Dermis blood vessel endothelial cell (primary cell): Measurements from ENCODE around the gene FHOD3. TPM values are rescaled to one million over a fixed set of nuclear protein-coding genes. Genes with fewer than 3 reads are reported as not detected.
A peak's percentile ranks its signal among the peaks of the same experiment; 100 is the strongest.
"Not testable (repeated sequence)": the region's sequence is repeated elsewhere in the genome, so short reads cannot be mapped to it uniquely, and the experiment has no call there.

Experiments used
- DNase-seq: peaks from one replicate; pipeline ENCODE4 v3.0.0; 2010
- total RNA-seq: library from RNA; depleted of rRNA; stranded (reverse); fragments of >200 nt; gene quantifications from 2 replicates; pipeline ENCODE4 v1.2.3, GENCODE V29; 2014

Gene FHOD3
- total RNA-seq, 1 donor from 2014 or later = 0.34 TPM

DNA sequence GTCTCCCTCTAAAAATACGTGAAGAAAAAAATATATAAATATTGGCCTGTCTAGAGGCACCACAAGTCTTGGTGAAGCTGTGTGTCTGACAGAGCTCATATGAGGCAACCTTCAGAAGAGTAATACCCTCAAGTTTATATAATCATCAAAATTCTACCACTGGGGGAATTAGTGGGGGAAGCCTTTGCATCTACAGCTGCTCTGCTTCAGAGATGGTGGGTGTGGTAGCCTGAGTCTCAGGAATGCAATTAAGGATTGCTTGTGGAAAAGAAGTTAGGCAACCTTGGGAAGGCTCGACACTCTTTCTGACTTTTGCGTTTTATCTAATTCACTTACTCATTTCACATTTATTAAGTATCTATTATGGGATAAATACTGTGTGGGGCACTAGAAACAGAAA is 513.9 kb downstream of the FHOD3 start:
- no peak for DNase-seq

DNA sequence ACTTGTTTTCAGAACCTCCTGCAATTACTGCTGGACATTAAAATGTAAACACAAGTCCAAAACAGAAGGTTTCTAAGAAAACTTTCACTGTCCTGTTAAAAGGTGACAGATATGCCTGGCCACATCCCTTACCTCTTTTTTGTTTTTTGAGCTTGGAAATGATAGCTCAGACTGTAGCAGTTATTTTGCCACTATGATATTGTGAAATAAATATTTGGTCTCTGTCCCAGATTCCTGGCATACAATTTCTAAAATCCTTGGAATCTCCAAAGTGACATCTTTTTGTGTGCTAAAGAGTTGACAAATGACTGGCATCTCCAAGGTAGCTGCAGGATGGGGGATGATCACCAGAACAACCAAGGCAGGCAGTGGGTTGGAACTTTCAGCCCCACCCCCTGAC is 514.4 kb downstream of the FHOD3 start:
- DNase-seq = no peak

DNA sequence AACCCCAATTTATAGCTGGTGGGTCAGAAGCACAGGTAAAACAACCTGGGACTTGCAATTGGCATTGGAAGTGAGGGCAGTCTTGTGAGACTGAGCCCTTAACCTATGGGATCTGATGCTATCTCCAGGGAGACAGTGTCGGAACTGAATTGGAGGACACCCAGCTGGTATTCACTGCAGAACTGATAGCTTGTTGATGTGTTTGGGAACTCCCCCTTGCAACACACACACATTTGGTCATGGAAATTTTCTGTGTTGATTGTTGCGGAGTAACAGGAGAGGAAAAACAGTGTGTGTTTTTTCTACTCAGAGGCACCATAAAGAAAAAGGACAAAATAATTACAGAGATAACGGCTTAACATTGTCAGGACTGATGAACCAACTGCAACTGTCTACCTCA is 515.2 kb downstream of the FHOD3 start:
- no peak for DNase-seq

DNA sequence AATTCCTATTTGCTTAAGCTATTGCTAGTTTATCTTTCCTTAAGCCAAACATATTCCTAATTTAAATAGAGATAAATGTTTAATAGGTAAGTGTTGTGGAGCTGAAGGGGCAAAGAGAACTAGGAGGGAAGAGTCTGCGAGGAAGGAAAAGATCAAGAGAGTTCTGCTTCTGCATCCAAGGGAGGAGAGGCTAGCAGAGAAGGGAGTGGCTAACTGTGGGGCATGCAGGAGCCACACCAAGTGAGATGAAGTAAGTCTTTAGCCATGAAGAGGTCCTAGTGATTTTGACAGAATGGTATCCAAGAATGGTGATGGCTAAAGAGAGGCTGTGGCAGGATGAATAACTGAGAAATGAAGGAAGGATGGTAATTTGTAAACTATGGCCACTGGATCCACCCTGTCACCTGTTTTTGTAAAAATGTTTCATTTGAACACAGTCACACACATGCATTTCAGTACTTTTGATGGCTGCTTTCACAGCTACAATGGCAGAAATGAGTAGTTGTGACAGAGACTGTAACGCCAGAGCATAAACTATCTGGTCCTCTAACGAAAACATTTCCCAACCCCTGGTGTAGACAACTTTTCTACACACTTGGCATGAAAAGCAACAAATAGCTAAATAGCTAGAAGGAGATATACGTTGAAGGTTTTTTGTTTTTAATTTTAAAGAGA is 515.7 kb downstream of the FHOD3 start:
- no peak for DNase-seq

DNA sequence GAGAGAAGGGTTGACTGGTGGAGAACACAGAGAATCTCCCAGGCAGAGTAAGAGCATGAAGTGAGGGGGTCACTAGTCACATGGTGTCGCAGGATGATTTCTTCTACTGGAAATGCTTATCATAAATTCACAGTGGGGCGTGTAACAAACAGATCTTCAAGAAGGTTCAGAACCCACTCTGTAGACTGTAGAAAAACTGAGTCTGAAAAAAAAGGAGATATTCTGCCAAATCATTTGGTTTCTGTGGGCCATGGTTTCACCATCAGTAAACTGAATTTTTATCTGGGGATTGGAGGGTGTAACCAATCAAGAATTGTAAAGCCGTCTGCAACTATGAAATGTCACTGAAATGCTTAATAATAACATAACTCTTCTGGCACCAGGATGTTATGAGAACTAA is 516.3 kb downstream of the FHOD3 start:
- DNase-seq = no peak

DNA sequence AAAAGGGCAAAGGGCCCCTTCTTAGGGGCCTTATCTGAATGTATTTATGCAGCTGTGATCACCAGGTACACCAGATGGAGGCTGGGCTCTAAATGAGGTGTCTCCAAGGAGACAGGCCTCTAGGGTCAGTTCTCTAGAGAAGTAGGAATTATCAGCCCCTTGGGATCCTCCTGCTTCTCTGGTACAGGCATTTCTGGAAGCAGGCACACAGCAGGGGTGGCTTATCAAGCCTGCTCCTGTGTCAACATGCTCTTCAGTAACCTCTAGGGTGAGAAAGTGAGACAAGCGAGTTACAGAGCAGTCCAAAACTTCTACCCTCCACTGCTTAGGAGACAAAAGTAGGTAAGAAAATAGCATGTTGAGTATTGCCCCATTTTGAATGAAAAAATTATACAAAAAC is 517.5 kb downstream of the FHOD3 start:
- no peak for DNase-seq

DNA sequence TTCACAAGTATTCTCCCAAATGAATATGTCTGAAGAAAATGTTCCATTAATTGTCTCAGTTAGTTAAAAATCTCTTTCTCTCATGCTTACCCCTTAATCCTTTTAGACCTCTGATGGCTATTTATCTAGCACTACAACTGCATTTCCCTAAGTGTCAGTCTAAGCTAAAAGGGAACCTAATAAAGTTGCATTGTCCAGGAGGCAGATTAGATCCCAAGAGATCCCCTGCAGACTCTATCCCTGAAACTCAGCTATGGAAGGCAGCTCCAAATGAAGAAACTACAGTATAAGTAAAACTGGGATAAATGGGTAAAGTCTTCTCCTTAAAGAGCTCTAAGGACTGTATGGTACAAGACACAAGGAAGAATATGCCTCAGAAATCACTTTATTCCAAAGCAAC is 518.6 kb downstream of the FHOD3 start:
- not testable (repeated sequence) for DNase-seq

DNA sequence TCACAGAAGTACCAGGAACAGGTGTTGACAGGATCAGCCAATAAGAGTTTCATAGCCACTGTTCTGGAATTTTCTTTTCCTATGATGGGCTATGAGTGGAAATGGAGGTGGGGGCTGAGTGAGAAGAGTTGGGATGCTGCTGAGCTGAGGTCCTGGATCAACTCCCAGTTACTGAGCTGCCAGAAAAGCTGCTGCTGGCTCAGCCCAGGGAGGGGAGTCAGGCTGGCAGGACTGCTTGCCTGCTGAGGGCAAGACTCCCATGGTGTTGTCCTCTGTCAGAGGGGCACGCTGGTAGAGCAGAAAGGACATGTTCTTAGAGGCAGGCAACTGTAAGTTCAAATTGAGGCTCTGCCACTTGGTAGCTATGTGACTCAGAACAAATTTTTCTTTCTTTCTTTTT is 519.5 kb downstream of the FHOD3 start:
- DNase-seq = no peak

DNA sequence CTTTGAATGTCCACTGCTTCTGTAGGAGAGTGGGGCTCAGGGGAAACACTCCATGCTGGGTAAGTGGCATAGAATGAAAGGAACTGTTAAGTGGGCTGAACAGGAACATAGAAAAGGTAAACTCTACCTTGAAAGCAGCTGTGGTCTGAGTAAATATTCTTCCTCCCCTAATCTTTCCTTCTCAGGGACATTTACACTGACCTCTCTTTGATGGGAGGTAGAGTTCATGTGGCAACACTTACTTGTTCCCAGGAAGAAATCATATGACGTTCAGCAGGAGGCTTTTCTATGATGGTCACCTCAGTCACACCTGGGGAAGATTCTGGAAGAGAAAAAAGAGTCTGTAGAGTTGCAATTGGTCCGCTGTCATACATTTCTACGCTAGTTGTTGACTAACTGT is 521.1 kb downstream of the FHOD3 start:
- DNase-seq = no peak

DNA sequence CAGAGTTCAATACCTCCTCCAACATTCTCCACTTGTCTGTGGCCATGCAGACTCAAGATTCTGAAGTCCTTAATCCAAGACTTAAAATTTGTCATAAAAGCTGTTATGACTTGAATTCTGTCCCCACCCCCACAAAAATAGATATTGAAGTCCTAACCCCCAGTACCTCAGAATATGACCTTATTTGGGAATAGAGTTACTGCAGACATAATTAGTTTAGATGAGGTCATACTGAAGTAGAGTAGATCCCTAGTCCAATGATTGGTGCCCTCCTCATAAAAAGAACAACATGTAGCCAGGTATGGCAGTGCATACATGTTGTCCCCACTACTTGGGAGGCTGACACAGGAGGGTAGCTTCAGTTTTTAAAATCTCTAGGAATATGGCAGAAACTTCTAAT is 522.1 kb downstream of the FHOD3 start:
- no peak for DNase-seq

DNA sequence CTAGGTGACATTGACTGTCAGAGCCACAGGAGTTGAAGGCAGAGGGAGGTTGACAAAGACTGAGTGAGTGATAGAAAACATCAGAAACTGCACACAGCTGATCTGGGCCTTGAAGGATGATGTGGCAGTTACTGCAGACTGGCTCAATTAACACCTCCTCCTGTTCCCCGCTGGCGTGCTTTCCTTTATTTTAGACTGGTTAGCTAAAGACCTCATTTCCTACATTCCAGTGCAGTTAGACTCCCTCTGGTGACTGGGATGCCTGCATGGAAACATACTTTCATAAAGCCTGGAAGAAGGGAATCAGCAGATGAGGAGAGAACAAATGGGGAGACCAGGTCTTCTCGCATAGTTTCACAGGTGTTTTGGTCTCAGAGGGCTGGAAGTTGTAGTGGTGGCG is 524.2 kb downstream of the FHOD3 start:
- no peak for DNase-seq

DNA sequence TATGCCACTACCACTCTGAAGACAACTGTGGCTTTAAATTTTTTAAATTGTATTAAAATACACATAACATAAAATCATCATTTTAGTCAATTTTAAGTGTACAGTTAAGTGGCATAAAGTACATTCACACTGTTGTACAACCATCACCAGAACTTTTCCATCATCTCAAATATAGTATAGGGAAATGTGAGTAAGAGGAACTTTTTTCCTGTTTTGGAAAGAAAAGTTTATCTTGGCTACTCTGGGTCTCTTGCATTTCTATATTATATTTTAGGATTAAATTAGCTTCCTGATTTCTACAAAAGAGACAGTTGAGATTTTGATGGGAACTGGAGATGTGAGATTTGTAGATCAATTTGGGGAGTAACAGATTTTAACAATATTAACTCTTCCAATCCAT is 528.0 kb downstream of the FHOD3 start:
- peak; percentile 22 for DNase-seq

DNA sequence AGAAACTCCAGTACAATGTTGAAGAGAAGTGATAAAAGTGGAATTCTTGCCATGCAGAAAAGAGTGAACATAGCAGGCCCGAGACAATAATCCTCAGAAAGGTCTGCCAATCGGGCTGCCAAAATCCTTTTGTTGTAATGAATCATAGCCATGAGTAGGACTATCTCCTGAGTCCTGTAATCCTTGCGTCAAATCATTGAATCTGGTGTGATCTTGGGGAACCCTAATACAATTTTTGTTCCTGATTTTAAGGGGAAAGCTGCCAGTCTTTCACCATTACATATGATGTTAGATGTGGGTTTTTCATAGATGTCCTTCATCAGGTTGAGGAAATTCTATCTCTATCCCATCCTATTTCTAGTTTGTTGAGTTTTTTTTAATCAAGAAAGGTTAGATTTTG is 529.0 kb downstream of the FHOD3 start:
- no peak for DNase-seq

DNA sequence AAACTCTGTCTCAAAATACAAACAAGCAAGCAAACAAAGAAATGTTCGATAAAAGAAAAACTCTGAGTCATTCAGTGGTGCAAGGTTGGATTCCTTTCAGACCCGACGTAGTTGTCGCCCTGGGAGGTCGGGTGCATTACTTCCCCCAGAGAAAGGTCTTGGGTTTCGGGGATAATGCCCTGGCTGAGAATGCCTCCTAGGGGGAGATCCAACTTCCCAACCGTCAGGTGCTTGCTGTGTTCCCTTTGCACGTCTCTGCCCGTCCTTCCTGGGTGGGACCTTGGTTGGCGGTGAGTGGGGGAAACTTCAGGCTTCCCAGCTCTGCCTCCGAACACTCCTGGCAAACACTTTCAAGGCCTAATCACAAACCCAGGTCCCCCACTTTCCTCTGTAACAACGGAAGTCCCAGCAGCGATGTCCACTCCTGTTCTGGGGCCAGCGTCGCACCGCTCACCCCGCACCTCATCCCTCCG is 530.7 kb downstream of the FHOD3 start:
- DNase-seq = peak; percentile 47

DNA sequence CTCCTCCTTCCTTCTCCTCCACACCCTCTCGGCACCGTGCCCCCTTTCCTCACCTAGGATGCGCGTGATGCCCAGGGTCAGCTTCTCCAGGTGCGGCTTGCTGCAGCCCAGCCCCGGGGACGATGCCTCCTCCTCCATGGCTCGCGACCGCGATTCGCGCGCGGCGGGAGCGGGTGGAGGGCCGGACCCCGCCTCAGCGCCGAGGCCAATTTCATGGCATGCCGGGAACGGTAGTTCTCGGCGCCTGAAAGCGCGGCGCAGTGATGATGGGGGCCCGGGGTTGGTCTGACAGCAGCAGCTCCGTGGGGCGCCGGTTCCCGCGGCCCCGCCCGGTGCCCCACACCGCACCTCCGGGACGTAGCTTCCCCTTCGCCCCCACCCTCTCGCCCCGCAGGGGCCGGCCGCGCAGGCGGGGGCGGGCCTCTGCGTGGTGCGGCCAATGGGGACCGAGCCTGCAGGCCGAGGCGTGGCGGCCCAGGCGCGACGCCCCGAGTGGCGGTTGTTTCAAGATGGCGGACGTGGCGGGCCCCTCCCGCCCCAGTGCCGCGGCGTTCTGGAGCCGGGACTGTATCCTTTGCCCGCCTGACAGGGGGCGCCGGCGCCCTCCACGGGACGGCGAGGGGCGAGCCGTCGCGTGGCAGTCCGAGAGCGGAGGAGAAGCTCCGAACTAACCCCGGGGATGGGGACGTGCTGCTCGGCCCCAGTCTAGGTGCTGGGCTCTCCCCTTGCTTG is 531.3 kb downstream of the FHOD3 start, which contains the start of the genes KIAA1328 and TPGS2:
Gene KIAA1328, plus strand, starts transcription at position 498 of the 732 bp plus-strand sequence. Its CDS starts 12 bp downstream, at position 510.
Gene TPGS2, minus strand, starts transcription at position 373 of the 732 bp plus-strand sequence. Its CDS starts 235 bp downstream, at position 138.
- DNase-seq = peak; percentile 91

Other genes with a start within 250 kb of the FHOD3 start
- 51.7 and 58.4 TPM in 2 replicates for gene RPRD1A, start 230.2 kb upstream of the FHOD3 start, total RNA-seq
- gene SLC39A6, start 168.4 kb upstream of the FHOD3 start, total RNA-seq = 18.2 and 18.5 TPM in 2 replicates
- gene ELP2, start 167.8 kb upstream of the FHOD3 start, total RNA-seq = 51.5 and 69.6 TPM in 2 replicates
- gene MOCOS, start 110.2 kb upstream of the FHOD3 start, total RNA-seq = 0.34 and 0.79 TPM in 2 replicates